Progenitor cell of endocrine pancreas (in vitro differentiated cells): ENCODE measurements around the gene PLXND1. TPM values are rescaled to one million over a fixed set of nuclear protein-coding genes. Genes with fewer than 3 reads are reported as not detected.
A peak's percentile ranks its signal among the peaks of the same experiment; 100 is the strongest.

ENCODE experiments used
- DNase-seq: peaks from one replicate; pipeline ENCODE4 v3.0.0; 2021; ENCODE audit warnings: low spot score; ENCODE audit not compliant: unreplicated experiment
- H3K27ac Mint-ChIP-seq: 2 replicates; pipeline ENCODE4 v1.8.0; 2021; ENCODE audit warnings: mild to moderate bottlenecking, moderate library complexity, mixed read lengths
- H3K27me3 Mint-ChIP-seq: 2 replicates; pipeline ENCODE4 v1.8.0; 2021; ENCODE audit warnings: mixed read lengths
- H3K36me3 Mint-ChIP-seq: 2 replicates; pipeline ENCODE4 v1.8.0; 2022; ENCODE audit warnings: mixed read lengths; ENCODE audit not compliant: insufficient read depth
- H3K4me1 Mint-ChIP-seq: 2 replicates; pipeline ENCODE4 v1.8.0; 2021; ENCODE audit warnings: low read depth, mixed read lengths
- H3K4me3 Mint-ChIP-seq: 2 replicates; pipeline ENCODE4 v1.8.0; 2021; ENCODE audit warnings: low read depth, mild to moderate bottlenecking, moderate library complexity, mixed read lengths
- H3K9me3 Mint-ChIP-seq: 2 replicates; pipeline ENCODE4 v1.8.0; 2021; ENCODE audit warnings: low read depth, mixed read lengths
- CTCF ChIP-seq: fragments of 200-600 bp; sonication (generic); IDR thresholded peaks from one replicate; pipeline ENCODE4 v1.5.0; 2021; ENCODE audit warnings: antibody characterized with exemption, mild to moderate bottlenecking; ENCODE audit not compliant: unreplicated experiment
- total RNA-seq: library from RNA; stranded (reverse); gene quantifications from 2 replicates; pipeline ENCODE4 v1.2.1, GENCODE V29; 2021

PLXND1 gene
- total RNA-seq, 1 donor from 2014 or later, result 18.0 TPM

GRCh38 chr3:129540776-129541516 lies 65.5 kb downstream of the PLXND1 start:
- H3K4me1 Mint-ChIP-seq, result no peaks in the 10 kb centered on the region
- no peaks in the 10 kb centered on the region for H3K9me3 Mint-ChIP-seq
- no peak for DNase-seq
- H3K27me3 Mint-ChIP-seq, result no peaks in the 10 kb centered on the region
- TF ChIP-seq CTCF, result no peak
- no peak overlapping the region for H3K27ac Mint-ChIP-seq
- H3K4me3 Mint-ChIP-seq, result no peak overlapping the region
- H3K36me3 Mint-ChIP-seq, result no peaks in the 10 kb centered on the region

- Mint-ChIP-seq H3K27ac (no peak overlapping the region), H3K4me3 (no peak overlapping the region), H3K27me3 (no peaks in the 10 kb centered on the region), H3K9me3 (no peaks in the 10 kb centered on the region), H3K36me3 (no peaks in the 10 kb centered on the region), H3K4me1 (peaks cover 7% of the 10 kb centered on the region)
- TF ChIP-seq CTCF, result no peak
- DNase-seq, result no peak
Observed at GRCh38 chr3:129539206-129539605, 67.3 kb downstream of the PLXND1 start.

GRCh38 chr3:129536804-129537203 lies 69.7 kb downstream of the PLXND1 start:
- H3K4me1 Mint-ChIP-seq, result peaks cover 11% of the 10 kb centered on the region
- TF ChIP-seq CTCF, result no peak
- H3K9me3 Mint-ChIP-seq, result no peaks in the 10 kb centered on the region
- no peaks in the 10 kb centered on the region for H3K27me3 Mint-ChIP-seq
- DNase-seq, result no peak
- no peaks in the 10 kb centered on the region for H3K36me3 Mint-ChIP-seq
- no peak overlapping the region for H3K27ac Mint-ChIP-seq
- no peak overlapping the region for H3K4me3 Mint-ChIP-seq

DNA sequence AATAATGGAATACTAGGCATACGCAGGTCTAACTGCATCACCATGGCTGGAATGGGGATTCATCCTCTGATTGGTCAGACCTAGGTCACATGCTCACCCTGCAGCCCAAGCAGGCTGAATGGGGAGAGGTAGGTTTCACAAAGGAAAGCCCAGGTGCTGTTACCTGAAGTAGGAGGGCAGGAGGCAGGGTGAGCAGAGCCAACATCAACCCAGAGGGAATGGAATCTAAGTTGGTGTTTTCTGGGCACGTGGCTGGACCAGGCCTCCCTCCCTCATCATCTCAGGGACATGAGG lies 70.2 kb downstream of the PLXND1 start:
- Mint-ChIP-seq H3K36me3 (no peaks in the 10 kb centered on the region), H3K4me1 (peaks cover 11% of the 10 kb centered on the region), H3K27me3 (no peaks in the 10 kb centered on the region), H3K4me3 (no peak overlapping the region), H3K27ac (peak overlapping the region; percentile 20), H3K9me3 (no peaks in the 10 kb centered on the region)
- no peak for TF ChIP-seq CTCF
- no peak for DNase-seq

DNA sequence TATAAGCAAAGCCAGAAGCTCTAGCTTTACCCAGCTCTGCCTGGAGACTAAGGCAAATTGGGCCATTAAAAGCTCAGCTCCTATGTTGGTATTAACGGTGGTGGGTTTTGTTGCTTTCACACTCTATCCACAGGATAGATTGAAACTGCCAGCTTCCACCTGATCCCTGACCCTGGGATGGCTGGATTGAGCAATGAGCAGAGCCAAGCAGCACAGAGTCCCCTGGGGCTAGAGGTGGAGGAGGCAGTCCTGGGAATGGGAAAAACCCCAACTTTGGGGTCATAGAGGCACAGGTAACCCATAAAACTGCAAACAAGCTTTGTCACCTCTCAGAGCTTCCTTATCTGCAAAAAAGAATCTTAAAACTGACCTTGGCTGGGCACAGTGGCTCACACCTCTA lies 71.4 kb downstream of the PLXND1 start:
- H3K4me1 Mint-ChIP-seq, result peaks cover 17% of the 10 kb centered on the region
- H3K36me3 Mint-ChIP-seq, result no peaks in the 10 kb centered on the region
- no peak overlapping the region for H3K4me3 Mint-ChIP-seq

More for the DNA sequence above, 71.4 kb downstream of the PLXND1 start:
- Mint-ChIP-seq H3K27ac (no peak overlapping the region), H3K27me3 (no peaks in the 10 kb centered on the region), H3K9me3 (no peaks in the 10 kb centered on the region)
- no peak for DNase-seq
- no peak for TF ChIP-seq CTCF
